Measurements from ENCODE around the gene MGAT3. TPM values are rescaled to one million over a fixed set of nuclear protein-coding genes. Genes with fewer than 3 reads are reported as not detected.

Gene MGAT3
- total and polyA plus RNA-seq, 2 of the 13 experiments (the other 11 are each of a cell fraction or from before 2014, with no cell fraction given) = 0.11 to 0.15 TPM

DNA sequence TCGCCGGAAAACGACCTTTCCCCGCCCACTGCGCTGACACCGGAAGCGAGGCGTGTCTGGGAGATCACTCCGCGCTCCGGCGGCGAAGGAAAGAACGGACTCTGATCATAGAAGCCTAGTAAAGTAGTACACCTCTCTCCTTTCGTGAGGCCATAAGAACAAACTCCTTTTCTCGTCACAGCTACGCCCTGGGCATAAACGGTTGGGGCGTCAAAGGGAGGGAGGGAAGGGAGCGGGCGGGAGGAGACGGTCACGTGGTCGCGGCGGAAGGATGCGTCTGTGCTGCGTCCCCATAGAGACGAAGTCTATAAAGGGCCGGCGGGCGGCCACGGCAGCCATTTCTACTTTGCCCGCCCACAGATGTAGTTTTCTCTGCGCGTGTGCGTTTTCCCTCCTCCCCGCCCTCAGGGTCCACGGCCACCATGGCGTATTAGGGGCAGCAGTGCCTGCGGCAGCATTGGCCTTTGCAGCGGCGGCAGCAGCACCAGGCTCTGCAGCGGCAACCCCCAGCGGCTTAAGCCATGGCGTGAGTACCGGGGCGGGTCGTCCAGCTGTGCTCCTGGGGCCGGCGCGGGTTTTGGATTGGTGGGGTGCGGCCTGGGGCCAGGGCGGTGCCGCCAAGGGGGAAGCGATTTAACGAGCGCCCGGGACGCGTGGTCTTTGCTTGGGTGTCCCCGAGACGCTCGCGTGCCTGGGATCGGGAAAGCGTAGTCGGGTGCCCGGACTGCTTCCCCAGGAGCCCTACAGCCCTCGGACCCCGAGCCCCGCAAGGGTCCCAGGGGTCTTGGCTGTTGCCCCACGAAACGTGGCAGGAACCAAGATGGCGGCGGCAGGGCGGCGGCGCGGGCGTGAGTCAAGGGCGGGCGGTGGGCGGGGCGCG, 63.7 kb downstream of the MGAT3 start, which contains the start of gene ATF4 (continued):
- no peak for TF ChIP-seq TOE1 (CRISPR knock-in tag; IDR thresholded peaks at IDR 0.05)
- TF ChIP-seq PHF8 (CRISPR knock-in tag; IDR thresholded peaks at IDR 0.05) = peak; percentile 74
- TF ChIP-seq THAP9 (CRISPR knock-in tag; IDR thresholded peaks at IDR 0.05; ENCODE audit: borderline replicate concordance) = peak; percentile 70; the same call in 1 of the 2 replicates
- peak; percentile 60 for TF ChIP-seq SALL1 (CRISPR knock-in tag; IDR thresholded peaks at IDR 0.05)
- TF ChIP-seq CHD2 (IDR thresholded peaks at IDR 0.05; ENCODE audit: low read depth, low read length) = no peak; the same call in 1 of the 2 replicates
- TF ChIP-seq ZNF563 (CRISPR knock-in tag; IDR thresholded peaks at IDR 0.05) = peak; percentile 91
- TF ChIP-seq WIZ (CRISPR knock-in tag; IDR thresholded peaks at IDR 0.05) = peak; percentile 78; the same call in 1 of the 2 replicates
- peak; percentile 84; the same call in 1 of the 2 replicates for TF ChIP-seq ZNF160 (CRISPR knock-in tag; IDR thresholded peaks at IDR 0.05)
- TF ChIP-seq SIX1 (CRISPR knock-in tag; IDR thresholded peaks at IDR 0.05; ENCODE audit: borderline replicate concordance) = peak; percentile 53; the same call in 1 of the 2 replicates
- peak; percentile 100 for TF ChIP-seq PCBP1 (IDR thresholded peaks at IDR 0.05; ENCODE audit: borderline replicate concordance, low read depth, low read length)
- no peak for TF ChIP-seq ZNF367 (CRISPR knock-in tag; IDR thresholded peaks at IDR 0.05; ENCODE audit: borderline replicate concordance)
- no peak for TF ChIP-seq EZH2 (conservative IDR thresholded peaks at IDR 0.05; ENCODE audit: low read depth, low read length)
- TF ChIP-seq ZNF678 (CRISPR knock-in tag; IDR thresholded peaks at IDR 0.05) = no peak
- TF ChIP-seq CHCHD3 (CRISPR knock-in tag; IDR thresholded peaks at IDR 0.05) = no peak
- TF ChIP-seq, protein P1, sequence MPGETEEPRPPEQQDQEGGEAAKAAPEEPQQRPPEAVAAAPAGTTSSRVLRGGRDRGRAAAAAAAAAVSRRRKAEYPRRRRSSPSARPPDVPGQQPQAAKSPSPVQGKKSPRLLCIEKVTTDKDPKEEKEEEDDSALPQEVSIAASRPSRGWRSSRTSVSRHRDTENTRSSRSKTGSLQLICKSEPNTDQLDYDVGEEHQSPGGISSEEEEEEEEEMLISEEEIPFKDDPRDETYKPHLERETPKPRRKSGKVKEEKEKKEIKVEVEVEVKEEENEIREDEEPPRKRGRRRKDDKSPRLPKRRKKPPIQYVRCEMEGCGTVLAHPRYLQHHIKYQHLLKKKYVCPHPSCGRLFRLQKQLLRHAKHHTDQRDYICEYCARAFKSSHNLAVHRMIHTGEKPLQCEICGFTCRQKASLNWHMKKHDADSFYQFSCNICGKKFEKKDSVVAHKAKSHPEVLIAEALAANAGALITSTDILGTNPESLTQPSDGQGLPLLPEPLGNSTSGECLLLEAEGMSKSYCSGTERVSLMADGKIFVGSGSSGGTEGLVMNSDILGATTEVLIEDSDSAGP (CRISPR knock-in tag; IDR thresholded peaks at IDR 0.05; ENCODE audit: borderline replicate concordance) = peak; percentile 68
- TF ChIP-seq SMYD3 (CRISPR knock-in tag; IDR thresholded peaks at IDR 0.05) = no peak; the same call in 1 of the 2 replicates
- TF ChIP-seq ASH2L (IDR thresholded peaks at IDR 0.05; ENCODE audit: insufficient read length, low read depth, low read length) = peak; percentile 71
- no peak for TF ChIP-seq SUZ12 (IDR thresholded peaks at IDR 0.05; ENCODE audit: low read depth, low read length)
- no peak for TF ChIP-seq ZNF550 (CRISPR knock-in tag; IDR thresholded peaks at IDR 0.05; ENCODE audit: borderline replicate concordance)
- TF ChIP-seq ZNF703 (CRISPR knock-in tag; IDR thresholded peaks at IDR 0.05; ENCODE audit: borderline replicate concordance) = peak; percentile 94; the same call in 1 of the 2 replicates
- TF ChIP-seq ZNF530 (CRISPR knock-in tag; IDR thresholded peaks at IDR 0.05; ENCODE audit: low read depth) = 0 out of 2 replicates have a peak, but pooled peaks have one; percentile 45
- peak; percentile 91 for TF ChIP-seq ZNF256 (CRISPR knock-in tag; conservative IDR thresholded peaks at IDR 0.05)
